Liver (tissue), 9 donors: Measurements from ENCODE around the gene POC1A. TPM values are rescaled to one million over a fixed set of nuclear protein-coding genes. Genes with fewer than 3 reads are reported as not detected.

Experiments
- DNase-seq: peaks from one replicate; pipeline ENCODE4 v3.0.0-alpha.2; 2017; ENCODE audit warnings: low spot score
- H3K27ac ChIP-seq, 2 donors: one replicate each; pipeline ENCODE4 v1.7.0; 2013; ENCODE audit warnings: inconsistent platforms in 2 of 2, low read length in 2 of 2, control low read depth in 1 of 2, low read depth in 1 of 2, mild to moderate bottlenecking in 1 of 2
- H3K27me3 ChIP-seq, 4 donors: one replicate each; pipeline versions ENCODE4 v1.6.1 to v1.7.0; 2013; ENCODE audit warnings: low read length in 3 of 4, inconsistent platforms in 1 of 4, mild to moderate bottlenecking in 1 of 4, moderate library complexity in 1 of 4; ENCODE audit not compliant: control insufficient read depth in 4 of 4, insufficient read depth in 4 of 4
- H3K36me3 ChIP-seq, 4 donors: one replicate each; pipeline versions ENCODE4 v1.6.1 to v1.7.0; 2013; ENCODE audit warnings: low read length in 3 of 4, mild to moderate bottlenecking in 3 of 4, low read depth in 1 of 4, moderate library complexity in 1 of 4; ENCODE audit not compliant: control insufficient read depth in 4 of 4, insufficient read depth in 3 of 4
- H3K4me1 ChIP-seq, 4 donors: one replicate each; pipeline versions ENCODE4 v1.6.1 to v1.7.0; 2013; ENCODE audit warnings: low read length in 3 of 4, mild to moderate bottlenecking in 3 of 4, moderate library complexity in 1 of 4; ENCODE audit not compliant: control insufficient read depth in 4 of 4, insufficient read depth in 4 of 4
- H3K4me3 ChIP-seq, 3 donors: one replicate each; pipeline versions ENCODE4 v1.6.1 to v1.7.0; 2013; ENCODE audit warnings: low read length in 3 of 3, control low read depth in 1 of 3, low read depth in 1 of 3, mild to moderate bottlenecking in 1 of 3
- H3K9ac ChIP-seq, 2 donors: one replicate each; pipeline ENCODE4 v1.7.0; 2013; ENCODE audit warnings: low read length in 2 of 2, mild to moderate bottlenecking in 2 of 2, moderate library complexity in 2 of 2, control low read depth in 1 of 2, low read depth in 1 of 2
- H3K9me3 ChIP-seq, 4 donors: one replicate each; pipeline versions ENCODE4 v1.6.1 to v1.7.0; 2013; ENCODE audit warnings: low read length in 3 of 4; ENCODE audit not compliant: control insufficient read depth in 4 of 4
- ATF3 ChIP-seq: IDR thresholded peaks from 2 replicates; pipeline ENCODE4 v1.6.1; 2016; ENCODE audit warnings: antibody characterized with exemption
- EGR1 ChIP-seq, 2 donors: IDR thresholded peaks; 2 replicates each; pipeline ENCODE4 v1.6.1; 2016 to 2018; ENCODE audit warnings: antibody characterized with exemption in 2 of 2, low read depth in 2 of 2
- FOXA1 ChIP-seq: IDR thresholded peaks from 2 replicates; pipeline ENCODE4 v1.6.1; 2016; ENCODE audit warnings: antibody characterized with exemption
- FOXA2 ChIP-seq: IDR thresholded peaks from 2 replicates; pipeline ENCODE4 v1.6.1; 2016; ENCODE audit warnings: antibody characterized with exemption
- GABPA ChIP-seq, 2 donors: IDR thresholded peaks in 1 of 2; conservative IDR thresholded peaks in 1 of 2; 2 replicates each; pipeline ENCODE4 v1.6.1; 2016; ENCODE audit warnings: antibody characterized with exemption in 2 of 2, mild to moderate bottlenecking in 1 of 2, moderate library complexity in 1 of 2
- HNF4A ChIP-seq, 2 donors: conservative IDR thresholded peaks; 2 replicates each; pipeline ENCODE4 v1.6.1; 2016; ENCODE audit warnings: antibody characterized with exemption in 2 of 2, mild to moderate bottlenecking in 2 of 2
- HNF4G ChIP-seq: IDR thresholded peaks from 2 replicates; pipeline ENCODE4 v1.6.1; 2016; ENCODE audit warnings: antibody characterized with exemption
- JUND ChIP-seq, 2 donors: IDR thresholded peaks; 2 replicates each; pipeline ENCODE4 v1.6.1; 2016; ENCODE audit warnings: antibody characterized with exemption in 2 of 2
- MAX ChIP-seq: IDR thresholded peaks from 2 replicates; pipeline ENCODE4 v1.6.1; 2016; ENCODE audit warnings: antibody characterized with exemption
- NR2F2 ChIP-seq: IDR thresholded peaks from 2 replicates; pipeline ENCODE4 v1.6.1; 2016; ENCODE audit warnings: antibody characterized with exemption
- RAD21 ChIP-seq, 2 donors: IDR thresholded peaks; 2 replicates each; pipeline ENCODE4 v1.6.1; 2016; ENCODE audit warnings: antibody characterized with exemption in 2 of 2, mild to moderate bottlenecking in 2 of 2
- REST ChIP-seq: IDR thresholded peaks from 2 replicates; pipeline ENCODE4 v1.6.1; 2016; ENCODE audit warnings: antibody characterized with exemption, mild to moderate bottlenecking
- RXRA ChIP-seq, 2 donors: IDR thresholded peaks; 2 replicates each; pipeline ENCODE4 v1.6.1; 2017 to 2018; ENCODE audit warnings: antibody characterized with exemption in 2 of 2, mild to moderate bottlenecking in 1 of 2
- SP1 ChIP-seq: IDR thresholded peaks from 2 replicates; pipeline ENCODE4 v1.6.1; 2018; ENCODE audit warnings: antibody characterized with exemption, mild to moderate bottlenecking
- TAF1 ChIP-seq: conservative IDR thresholded peaks from 2 replicates; pipeline ENCODE4 v1.6.1; 2016; ENCODE audit warnings: antibody characterized with exemption, mild to moderate bottlenecking
- YY1 ChIP-seq: IDR thresholded peaks from 2 replicates; pipeline ENCODE4 v1.6.1; 2016; ENCODE audit warnings: antibody characterized with exemption, mild to moderate bottlenecking
- ZBTB33 ChIP-seq: IDR thresholded peaks from 2 replicates; pipeline ENCODE4 v1.6.1; 2016; ENCODE audit warnings: antibody characterized with exemption
- WGBS: extraction: QIAGEN DNeasy Blood & Tissue Kit; methylation state at CpG from one replicate; pipeline ENCODE4 v1.1.7; 2013; 5-methylcytosine and 5-hydroxymethylcytosine counted together
- polyA plus RNA-seq, 2 donors: library from polyadenylated mRNA; stranded (reverse) in 1 of 2; unstranded in 1 of 2; fragments of 200-250 nt in 1 of 2; fragments of >200 nt in 1 of 2; fragmentation: Nextera tagmentation in 1 of 2; extraction: Ambion mirVana in 1 of 2; gene quantifications; one replicate each; pipeline versions ENCODE4 v1.2.1 to v1.2.3, GENCODE V29; 2013 to 2015
- total RNA-seq, 2 donors: library from RNA; depleted of rRNA; stranded (reverse); fragments of >200 nt; gene quantifications; one replicate each; pipeline ENCODE4 v1.2.3, GENCODE V29; 2014
- donor health status: healthy.
- donor health status: healthy.
- donor health status: healthy.
- donor health status: healthy.
- donor health status: healthy.

POC1A gene
- total and polyA plus RNA-seq, 4 donors = 1.4 to 12.7 (median 4.8) TPM

- Histone ChIP-seq H3K9me3 (no peaks in the 10 kb centered on the region), H3K36me3 (no peaks in the 10 kb centered on the region), H3K4me1 (peaks cover 0 to 12% (median 7%) of the 10 kb centered on the region in 4 donors), H3K4me3 (no peak overlapping the region), H3K9ac (no peak overlapping the region), H3K27ac (no peak overlapping the region), H3K27me3 (no peaks in the 10 kb centered on the region)
- WGBS = 86% methylated on average over 8 of the region's 8 CpGs
- no peak for TF ChIP-seq GABPA (IDR thresholded peaks at IDR 0.05 in 1 of 2, conservative IDR thresholded peaks at IDR 0.05 in 1 of 2)
- TF ChIP-seq RXRA (IDR thresholded peaks at IDR 0.05) = no peak
- TF ChIP-seq YY1 = no peak
- TF ChIP-seq FOXA1 = no peak
- no peak for TF ChIP-seq TAF1
- TF ChIP-seq JUND (IDR thresholded peaks at IDR 0.05) = no peak
- TF ChIP-seq ATF3 = no peak
- no peak for TF ChIP-seq EGR1 (IDR thresholded peaks at IDR 0.05; ENCODE audit: low read depth in 2 of 2)
- no peak for TF ChIP-seq HNF4G
- TF ChIP-seq RAD21 (IDR thresholded peaks at IDR 0.05) = no peak
- no peak for TF ChIP-seq HNF4A (conservative IDR thresholded peaks at IDR 0.05)
- no peak for DNase-seq
Measured at GRCh38 chr3:52124766-52125165, 29.5 kb downstream of the POC1A start.

GRCh38 chr3:52124126-52124525 lies 30.1 kb downstream of the POC1A start:
- H3K27me3 ChIP-seq = no peaks in the 10 kb centered on the region
- no peak for TF ChIP-seq RXRA (IDR thresholded peaks at IDR 0.05)
- no peak for TF ChIP-seq SP1
- no peak for TF ChIP-seq JUND (IDR thresholded peaks at IDR 0.05)
- TF ChIP-seq HNF4G = no peak
- no peak for TF ChIP-seq YY1
- no peak for TF ChIP-seq REST
- no peak for TF ChIP-seq HNF4A (conservative IDR thresholded peaks at IDR 0.05)
- TF ChIP-seq NR2F2 = no peak
- no peak for TF ChIP-seq TAF1
- no peak for TF ChIP-seq FOXA2
- no peak for TF ChIP-seq ZBTB33
- no peak for TF ChIP-seq ATF3
- TF ChIP-seq RAD21 (IDR thresholded peaks at IDR 0.05) = no peak
- TF ChIP-seq FOXA1 = no peak
- no peak for TF ChIP-seq MAX
- no peak for TF ChIP-seq GABPA (IDR thresholded peaks at IDR 0.05 in 1 of 2, conservative IDR thresholded peaks at IDR 0.05 in 1 of 2)
- no peak overlapping the region for H3K27ac ChIP-seq
- peaks cover 0 to 12% (median 7%) of the 10 kb centered on the region in 4 donors for H3K4me1 ChIP-seq
- no peak overlapping the region for H3K9ac ChIP-seq
- WGBS = 99% methylated on average over 2 of the region's 2 CpGs
- H3K36me3 ChIP-seq = no peaks in the 10 kb centered on the region
- H3K9me3 ChIP-seq = no peaks in the 10 kb centered on the region
- H3K4me3 ChIP-seq = no peak overlapping the region
- no peak for DNase-seq
